HG02623 (cell line): ENCODE results near the gene PGAM2.

Experiments
- ATAC-seq: cut with Tn5 transposase; IDR thresholded peaks from one replicate; pipeline ENCODE4 v1.9.1; 2021; ENCODE audit warnings: moderate library complexity; ENCODE audit not compliant: unreplicated experiment

Gene PGAM2

DNA sequence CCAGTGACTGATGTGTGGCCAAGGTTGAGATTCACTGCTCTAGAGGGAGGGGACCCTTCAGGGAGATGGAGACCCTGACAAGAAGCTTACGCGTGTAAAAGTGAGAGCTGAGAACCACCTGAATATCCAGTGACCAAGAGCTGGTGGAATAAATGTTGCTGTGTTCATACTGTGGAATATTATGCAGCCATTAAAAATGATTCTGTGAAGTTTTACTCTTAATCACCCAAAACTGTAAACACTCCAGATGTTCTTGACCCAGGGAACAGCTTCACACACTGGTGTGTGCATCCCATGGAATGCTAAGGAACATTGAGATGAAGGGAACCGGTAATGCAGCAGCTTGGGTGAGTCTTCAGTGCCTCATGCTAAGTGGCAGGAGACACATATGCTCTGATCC lies 21.3 kb upstream of the PGAM2 start:
- no peak for ATAC-seq

DNA sequence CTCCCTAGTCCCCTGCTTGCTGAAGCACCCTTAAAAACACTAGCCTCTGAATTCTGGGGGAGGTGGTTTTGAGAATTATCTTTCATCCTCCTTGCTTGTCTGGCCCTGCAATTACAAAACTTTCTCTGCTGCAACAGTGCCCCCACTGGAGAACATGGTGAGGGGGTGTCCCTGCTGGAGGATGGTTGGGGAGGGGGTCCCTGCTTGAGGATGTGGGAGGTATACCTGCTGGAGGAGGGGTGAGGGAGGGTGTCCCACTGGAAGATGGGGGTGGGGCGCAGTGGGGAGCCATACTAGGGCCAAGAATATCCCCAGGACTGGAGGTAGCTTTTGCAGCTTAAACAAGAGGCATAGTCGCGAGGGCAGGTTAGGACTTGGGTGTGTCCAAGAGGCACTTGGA lies 20.2 kb upstream of the PGAM2 start:
- ATAC-seq: no peak

DNA sequence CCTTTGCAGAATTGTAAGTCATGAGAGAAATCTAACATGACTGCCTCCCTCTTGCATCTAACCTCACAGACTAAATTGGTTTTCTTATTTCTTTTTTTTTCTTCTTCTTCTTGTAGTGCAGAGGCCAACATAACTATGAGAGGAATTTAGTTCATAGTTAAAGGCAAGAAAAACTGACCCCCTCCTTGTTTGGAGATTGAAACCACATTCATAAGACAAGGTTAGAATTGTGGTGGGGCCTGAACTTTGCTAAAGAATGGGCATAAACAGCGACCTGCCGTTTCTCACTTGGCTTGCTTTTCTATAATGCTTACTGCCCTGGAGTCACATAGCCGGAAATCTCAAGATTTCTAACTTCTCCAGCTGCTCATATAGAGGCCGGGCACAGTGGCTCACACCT lies 19.3 kb upstream of the PGAM2 start:
- ATAC-seq: no peak

DNA sequence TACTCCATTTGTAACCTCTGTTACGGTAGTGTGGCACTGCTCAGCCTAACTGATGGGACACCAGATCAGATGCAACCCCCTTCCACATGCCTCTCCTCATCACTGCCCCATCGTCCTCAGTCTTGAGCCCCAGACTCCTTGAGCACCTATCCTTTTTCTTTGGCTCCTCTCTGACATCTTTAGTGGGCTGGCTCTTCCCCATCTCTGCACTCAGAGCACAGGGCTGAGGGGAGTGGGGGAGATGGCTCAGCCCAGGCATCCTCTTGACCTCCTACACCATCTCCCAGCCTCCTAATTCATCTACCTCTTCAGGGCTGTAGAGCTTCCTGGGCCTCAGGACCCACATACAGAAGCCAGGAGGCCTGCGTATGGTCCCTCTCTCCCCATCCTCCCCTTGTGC lies 18.4 kb upstream of the PGAM2 start:
- ATAC-seq: no peak

DNA sequence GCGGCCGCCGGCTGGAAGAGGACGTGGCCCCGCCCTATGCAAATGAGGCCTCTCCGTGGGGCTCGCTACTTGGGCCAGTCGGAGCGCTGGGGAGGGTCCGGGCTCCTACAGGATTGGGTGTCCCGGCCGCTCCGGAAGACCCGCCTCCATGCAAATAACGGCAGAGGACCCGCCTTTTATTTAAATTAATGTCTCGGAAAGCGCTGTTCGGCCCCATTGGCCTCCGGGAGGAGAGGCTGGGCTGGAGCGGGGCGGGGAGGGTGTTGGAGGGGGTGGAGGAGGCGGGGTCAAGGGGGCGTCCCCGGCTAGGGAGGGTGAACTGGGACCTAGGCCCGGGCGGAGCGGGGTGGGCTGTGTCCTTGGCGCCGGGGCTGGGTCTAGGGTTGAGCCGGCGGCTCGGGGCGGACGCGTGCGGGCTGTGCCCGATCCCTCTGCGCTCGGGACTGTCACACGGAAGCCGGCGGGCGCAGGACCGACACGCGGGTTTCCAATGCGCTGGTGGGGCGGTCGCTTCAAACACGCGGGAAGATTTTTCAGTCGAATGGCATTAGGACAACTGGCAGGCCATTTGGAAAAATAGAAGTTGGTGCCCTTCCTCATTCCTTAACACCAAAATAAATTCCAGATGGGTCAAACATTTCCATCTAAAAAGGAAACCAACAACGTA lies 17.3 kb upstream of the PGAM2 start:
- peak; percentile 86 for ATAC-seq

DNA sequence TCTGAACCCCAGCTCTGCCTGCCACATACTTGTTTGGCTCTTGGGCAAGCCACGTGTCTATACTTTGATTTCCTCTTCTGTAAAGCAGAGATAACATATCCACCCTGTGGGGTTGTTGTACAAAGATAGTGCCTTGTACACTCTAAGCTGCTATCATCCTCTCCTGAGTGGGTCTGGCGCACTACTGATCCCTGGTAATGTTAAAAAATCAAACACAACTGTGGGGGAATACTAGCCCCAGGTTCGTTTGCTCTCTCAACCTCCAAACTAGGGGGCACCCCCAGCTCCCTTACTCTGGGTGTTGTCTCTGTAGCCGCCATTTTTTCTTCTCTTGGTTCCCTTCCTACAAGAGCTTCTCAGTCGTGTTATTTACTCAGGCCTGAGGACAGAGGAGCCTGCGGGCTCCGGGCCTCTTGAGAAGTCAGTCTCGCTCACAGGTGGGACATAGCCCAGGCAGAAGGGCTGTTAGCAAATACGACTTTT lies 15.9 kb upstream of the PGAM2 start:
- no peak for ATAC-seq

DNA sequence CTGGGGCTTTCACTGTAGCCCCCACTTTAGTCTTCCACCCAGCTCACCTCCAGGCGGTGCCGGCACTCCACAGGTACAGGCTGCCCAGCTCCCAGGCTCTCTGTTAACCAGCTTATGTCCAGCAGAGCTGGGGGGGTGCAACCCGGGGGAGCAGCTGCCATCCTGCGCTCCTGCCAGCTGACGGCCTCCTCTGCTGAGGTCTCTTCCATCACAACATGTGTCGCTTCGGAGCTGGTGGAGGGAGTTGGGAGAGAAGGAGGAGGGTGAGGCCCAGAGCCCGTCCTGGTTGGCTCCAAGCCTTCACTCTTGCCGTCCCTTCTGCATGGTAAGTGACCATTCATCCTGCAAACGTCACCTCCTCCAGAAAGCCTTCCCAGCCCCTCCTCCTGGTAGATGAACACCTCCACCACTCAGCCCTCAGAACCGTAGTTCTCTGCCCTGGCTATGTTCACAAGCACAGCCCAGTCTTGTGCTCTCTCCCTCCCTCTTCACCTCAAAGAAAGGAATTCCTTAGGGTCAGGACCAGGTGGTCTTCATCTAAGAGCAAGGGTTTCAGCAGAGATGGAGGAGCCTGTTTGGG lies 15.4 kb upstream of the PGAM2 start:
- no peak for ATAC-seq

DNA sequence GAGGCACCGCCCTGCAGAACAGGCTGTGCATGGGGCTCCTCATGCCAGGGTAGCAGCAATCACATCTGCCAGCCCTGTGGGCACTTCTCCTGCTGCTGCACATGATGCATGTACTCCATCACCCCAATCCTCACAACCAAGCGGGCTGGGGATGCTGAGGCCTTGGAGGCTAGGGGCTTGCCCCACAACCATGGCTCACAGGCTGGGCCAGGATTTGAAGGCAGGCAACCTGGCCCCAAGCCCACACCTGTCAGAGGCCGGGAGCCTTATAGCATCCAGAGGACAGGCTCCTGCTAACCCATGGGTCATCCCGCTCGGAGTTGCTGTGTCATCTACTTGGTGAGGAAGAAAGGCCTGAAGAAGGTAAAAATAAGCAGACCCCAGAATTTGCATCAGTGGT lies 14.8 kb upstream of the PGAM2 start:
- no peak for ATAC-seq

DNA sequence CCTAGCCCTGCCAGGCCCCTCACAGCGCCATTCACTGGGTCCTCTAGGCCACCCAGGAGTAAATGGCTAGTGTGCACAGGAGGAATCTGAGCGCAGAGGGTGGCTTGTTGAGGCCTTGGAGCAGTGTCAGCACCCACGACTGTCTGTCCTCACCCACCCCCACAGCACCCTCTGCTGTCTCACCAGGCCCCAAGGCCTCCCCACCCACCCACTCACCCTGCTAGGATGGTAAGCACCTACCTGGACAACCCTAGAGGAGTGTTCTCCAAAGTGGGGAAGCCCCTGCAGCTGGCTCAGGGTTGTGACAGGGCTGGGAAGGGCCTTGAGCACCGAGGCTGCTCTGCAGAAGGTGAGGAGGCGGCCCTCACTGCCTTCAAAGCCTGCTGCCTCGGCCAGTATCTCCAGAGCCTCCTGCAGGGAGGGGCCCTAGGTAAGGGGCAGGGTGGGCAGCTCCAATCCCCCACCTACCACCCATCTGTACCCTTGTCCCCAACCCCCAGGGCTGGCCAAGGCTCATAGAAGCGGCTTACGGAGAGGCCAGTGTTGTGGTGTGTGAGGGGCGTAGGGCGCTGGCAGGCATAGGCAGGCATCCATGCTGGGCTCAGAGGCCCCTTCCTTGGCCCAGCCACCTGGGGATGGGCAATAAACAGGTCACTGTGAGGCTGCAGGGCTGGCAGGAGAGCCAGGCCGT lies 14.1 kb upstream of the PGAM2 start:
- ATAC-seq: no peak

DNA sequence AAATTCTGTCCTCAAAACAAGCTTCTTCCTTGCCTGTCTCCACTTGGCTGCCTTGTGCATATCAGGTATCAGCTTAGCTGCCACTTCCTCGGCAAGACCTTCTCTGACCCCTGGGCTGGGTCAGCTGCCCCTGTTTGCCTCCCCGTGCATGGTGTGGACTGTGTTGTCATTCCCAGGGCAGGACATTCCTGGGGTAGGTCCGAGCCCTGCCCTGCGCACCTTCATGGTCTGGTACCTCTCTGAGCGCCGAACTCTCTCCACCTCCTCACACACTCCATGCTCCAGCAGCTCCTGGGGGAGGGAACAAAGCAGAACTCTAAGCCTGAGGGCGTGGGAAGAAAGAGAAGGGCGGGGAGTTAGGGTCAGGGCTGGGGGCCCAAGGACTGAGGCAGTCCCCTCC lies 13.2 kb upstream of the PGAM2 start:
- ATAC-seq: no peak

DNA sequence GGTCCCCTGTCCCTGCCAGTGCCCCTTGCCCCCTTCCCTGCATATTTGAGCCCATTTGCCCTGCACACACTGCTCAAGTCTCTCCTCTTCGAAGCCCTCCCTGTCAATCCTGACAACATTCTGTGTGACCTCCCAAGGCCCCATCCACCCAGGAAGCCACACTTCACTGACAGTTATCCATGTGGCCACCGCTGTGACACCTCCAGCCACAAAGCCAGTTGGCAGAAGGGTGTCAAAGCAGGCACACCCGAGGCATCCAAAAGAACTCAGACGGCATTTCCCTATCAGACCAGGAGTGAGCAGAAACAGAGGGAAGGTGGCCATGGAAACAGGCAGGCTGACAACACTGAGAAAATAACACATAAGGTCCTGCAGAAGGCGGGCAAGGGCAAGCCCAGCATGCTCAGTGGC lies 12.3 kb upstream of the PGAM2 start:
- ATAC-seq: no peak

DNA sequence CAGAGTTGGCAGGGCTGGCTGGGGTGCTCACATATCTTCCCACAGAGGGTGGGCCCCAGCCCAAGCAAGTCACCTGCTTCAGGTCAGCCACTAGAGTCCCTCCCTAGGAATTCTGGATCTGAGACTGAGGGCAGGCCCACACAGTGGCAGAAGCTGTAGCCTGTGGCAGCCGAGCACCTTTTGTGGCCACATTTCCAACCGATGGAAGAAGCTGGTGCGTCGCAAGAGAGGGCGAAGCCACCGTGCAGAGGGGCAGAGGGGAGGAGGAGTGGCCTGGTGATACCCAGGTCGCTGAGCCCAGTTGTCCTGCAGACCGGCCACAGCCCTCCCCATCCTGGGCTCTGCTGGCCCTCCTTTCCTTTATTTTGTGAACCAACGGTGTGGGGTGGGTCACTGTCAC lies 11.7 kb upstream of the PGAM2 start:
- ATAC-seq: no peak

DNA sequence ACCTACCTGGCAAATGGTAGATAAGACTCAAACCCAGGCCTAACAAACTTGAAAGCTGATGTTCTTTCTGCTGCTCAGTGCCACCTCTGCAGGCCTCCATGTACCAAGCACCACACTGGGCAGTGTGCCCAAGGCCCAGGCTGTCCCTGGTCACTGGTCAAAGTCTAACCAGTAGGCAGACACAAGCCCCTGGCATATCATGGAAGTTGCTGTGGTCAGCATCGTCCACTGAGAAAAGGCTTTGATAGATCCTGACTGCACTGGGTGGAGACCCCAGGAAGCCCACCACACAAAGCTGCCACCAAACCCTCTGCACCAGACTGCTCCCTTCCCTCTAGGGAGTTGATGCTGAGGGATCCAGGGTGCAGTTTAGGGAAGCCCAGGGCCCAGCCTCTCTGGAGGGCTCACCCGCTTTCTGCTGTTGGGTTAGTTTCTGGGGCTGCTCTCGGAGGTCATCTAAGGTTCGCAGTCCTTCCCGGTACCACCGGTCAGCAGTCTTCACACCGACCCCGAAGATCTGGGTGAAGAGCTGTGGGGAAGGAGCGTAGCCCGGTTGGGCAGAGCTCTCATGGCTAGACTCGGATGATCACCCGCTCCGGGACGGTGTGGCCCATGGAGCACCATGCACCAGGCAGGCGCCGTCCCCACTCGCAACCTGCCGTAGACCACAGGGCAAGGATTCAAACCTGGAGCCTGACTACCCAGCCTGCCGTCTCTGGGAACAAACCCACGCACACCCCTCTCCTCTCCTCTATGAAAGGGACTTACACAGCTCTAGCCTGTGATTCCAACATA lies 10.9 kb upstream of the PGAM2 start:
- ATAC-seq: no peak

DNA sequence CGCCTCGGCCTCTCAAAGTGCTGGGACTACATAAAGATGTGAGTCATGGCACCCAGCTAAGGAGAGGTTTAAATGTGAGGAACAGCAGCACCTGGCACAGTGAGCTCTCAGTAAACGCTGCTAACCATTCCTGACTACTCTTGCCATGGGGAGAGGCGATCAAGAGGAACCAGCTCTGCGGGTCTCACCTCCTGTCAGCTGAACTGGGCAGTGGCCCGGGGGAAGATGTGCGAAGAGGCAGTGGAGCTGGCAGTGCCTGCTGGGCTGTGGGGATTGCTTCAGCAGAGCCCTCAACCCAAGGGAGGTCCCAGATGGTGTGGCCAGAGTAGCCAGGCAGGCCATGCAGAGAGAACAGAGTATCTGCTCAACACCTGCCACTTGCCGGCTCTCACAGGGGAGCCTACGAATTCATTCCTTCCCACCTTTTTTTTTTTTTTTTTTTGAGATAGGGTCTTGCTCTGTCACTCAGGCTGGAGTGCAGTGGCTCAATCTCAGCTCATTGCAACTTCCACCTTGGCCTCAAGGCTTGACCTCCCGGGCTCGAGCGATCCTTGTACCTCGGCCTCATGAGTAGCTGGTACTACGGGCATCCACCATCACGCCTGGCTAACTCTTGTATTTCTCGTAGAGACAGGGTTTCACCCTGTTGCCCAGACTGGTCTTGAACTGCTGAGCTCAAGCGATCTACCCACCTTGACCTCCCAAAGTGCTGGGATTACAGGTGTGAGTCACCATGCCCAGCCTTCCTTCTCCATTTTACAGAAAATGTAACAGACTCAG lies 10.1 kb upstream of the PGAM2 start:
- no peak for ATAC-seq

DNA sequence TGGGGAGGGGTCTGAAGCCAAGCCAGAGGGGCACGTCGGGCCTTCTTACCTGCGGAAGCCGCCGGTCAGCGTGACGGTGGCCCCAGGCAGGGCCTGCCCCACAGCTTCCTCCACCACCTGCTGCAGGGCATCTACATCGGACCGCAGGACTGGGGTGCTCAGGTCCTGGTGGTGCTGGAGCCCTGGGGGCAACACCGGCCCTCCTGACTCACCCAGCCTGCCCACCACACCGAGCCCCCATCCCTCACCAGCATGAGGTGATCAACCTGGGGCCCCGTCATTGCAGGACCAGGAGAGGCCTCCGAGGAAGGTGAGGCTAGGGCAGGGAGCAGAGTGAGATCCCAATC lies 9.0 kb upstream of the PGAM2 start:
- ATAC-seq: no peak

DNA sequence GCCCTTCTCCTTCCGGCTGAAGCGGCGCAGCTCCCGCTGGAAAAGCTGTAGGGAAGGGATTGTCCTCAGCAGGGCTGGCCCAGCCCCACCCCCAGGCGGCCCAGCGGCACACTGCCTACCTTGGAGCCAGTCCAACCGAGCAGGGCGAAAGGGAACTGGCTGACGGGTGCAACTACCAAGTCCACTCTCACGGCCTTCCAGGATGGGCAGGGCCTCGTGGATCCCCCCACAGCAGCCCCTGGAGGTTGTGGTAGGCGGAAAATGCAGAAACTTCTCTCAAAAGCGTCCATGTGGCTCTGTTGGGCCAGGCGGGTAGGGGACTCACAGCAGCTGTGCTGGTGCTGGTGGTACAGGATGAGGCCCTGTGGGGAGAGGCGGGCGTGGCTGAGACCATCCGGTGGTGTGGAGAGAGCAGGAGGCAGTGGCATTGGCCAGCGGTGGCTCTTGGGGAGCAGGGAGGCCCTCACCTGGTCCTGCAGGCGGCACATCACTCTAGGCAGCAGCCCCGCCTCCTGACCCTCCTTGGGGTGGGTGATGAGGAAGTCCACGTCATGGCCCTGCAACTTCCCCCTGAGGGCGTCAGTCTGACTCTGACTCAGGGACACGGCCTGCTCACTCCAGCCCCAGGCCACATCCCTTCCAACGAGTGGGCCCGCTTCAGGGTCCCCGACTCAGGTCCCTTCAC lies 8.4 kb upstream of the PGAM2 start:
- ATAC-seq: no peak

DNA sequence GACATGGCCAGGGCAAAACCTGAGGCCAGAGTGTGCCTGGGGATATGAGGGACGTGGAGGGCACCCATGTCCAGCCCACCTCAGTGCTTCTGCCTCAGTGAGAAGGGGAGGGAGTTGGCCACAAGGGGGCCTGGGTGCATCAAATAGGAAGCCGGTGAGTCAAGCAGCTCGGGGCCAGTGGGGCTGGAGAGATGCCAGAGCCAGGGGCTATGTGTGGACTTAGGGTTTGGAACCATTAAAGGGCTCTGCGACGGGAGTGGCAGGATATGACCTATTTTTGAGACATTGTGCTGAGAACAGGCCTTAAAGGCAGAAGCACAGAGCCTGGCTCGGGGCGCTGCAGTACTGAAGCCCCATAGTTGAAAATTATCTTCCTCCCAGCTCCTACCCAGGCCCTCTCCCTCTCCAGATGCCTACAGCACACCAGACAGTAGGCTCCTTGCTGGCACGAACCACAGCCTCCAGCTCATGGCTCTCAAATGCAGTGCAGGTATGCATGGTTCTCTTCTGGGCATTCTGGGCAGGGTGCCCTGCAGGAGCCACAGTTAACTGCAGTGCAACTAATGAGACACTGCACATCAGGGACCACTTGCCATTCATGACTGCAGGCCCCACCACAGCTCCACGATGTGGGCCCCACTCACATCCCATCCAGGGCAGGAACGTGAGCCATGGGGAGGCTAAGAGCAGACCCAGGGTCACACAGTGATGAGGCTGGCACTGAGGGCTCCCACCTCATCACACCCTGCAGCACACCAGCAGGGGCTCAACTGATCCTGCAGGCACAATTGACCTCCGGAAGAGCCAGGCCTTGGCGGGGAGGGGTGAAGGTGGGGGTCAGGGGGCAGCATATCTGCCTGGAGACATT lies 7.2 kb upstream of the PGAM2 start:
- no peak for ATAC-seq

DNA sequence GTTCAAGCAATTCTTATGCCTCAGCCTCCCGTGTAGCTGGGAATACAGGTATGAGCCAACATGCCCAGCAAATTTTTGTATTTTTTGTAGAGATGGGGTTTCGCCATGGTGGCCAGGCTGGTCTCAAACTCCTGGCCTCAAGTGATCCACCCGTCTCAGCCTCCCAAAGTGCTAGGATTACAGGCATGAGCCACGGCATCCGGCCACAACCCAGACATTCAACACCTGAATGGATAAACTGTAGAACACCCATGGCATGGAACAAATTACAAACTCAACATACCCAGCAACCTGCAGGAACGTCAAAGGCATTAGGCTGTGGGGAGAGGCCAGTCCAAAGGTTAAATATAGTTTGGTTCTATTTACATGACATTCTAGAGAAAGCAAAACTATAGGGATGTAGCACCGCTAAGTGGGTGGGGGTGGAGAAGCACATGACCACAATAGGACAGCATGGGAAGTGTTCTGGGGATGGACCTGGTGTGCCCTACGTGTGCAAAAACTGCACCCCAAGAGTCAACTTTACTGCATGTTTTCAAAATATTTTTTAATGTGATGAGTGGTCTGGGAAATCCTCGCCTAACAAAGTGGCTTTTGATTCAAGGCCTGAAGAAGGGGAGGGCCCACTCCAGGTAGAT lies 6.5 kb upstream of the PGAM2 start:
- ATAC-seq: no peak

DNA sequence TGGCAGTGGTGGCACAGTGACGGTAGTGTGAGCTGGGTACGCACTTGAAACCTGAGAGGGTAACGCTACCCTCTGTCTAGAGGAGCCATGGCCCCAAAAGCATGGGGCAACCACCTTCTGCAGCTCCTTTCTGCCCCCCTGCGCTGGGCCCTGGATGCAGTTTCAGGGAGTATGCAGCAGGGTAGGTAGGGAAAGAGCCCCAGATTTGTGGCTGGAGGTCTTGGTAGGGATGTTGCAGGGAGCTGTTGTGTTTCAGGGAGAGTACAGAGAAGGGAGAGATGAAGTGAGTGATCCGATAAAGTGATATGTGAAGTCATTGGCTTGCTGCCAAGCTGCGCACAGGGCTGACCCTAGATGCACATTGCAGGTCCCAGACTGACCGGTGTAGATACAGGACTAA lies 2.7 kb upstream of the PGAM2 start:
- ATAC-seq: no peak
